ENCODE results near the gene CCDC88A. TPM values are rescaled to one million over a fixed set of nuclear protein-coding genes. Genes with fewer than 3 reads are reported as not detected.
A peak's percentile ranks its signal among the peaks of the same experiment; 100 is the strongest.
"Not testable (repeated sequence)": the region's sequence is repeated elsewhere in the genome, so short reads cannot be mapped to it uniquely, and the experiment has no call there.

Gene CCDC88A
- total RNA-seq, 1 experiment from 2014 or later, result 11.8 TPM

DNA sequence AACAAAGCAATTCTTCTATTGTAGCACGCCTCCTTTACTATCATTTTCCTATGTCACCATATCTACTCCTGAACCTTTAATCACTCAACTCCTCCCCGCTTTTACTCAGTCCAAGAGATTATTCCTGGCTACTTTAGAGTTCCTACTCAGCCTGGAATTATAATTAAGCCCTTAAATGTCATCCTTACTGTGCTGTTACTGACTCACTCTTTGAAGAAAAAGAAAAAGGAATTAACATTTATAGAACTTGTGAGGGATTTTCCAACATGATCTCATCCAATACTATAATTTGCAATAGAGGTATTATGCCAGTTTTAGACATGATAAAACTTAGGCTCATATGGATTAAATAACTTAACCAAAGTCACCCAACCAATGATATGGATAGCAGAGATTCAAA lies 61.7 kb downstream of the CCDC88A start:
- DNase-seq, result no peak
- no peak overlapping the region for H3K4me3 ChIP-seq
- H3K9me3 ChIP-seq, result no peaks in the 10 kb centered on the region
- no peaks in the 10 kb centered on the region for H3K27me3 ChIP-seq
- H3K36me3 ChIP-seq, result peaks cover 10% of the 10 kb centered on the region

GRCh38 chr2:55357164-55357563 lies 62.5 kb downstream of the CCDC88A start:
- peaks cover 6% of the 10 kb centered on the region for H3K36me3 ChIP-seq
- no peaks in the 10 kb centered on the region for H3K9me3 ChIP-seq
- no peaks in the 10 kb centered on the region for H3K27me3 ChIP-seq
- no peak overlapping the region for H3K4me3 ChIP-seq
- no peak for DNase-seq

GRCh38 chr2:55356136-55356535 lies 63.5 kb downstream of the CCDC88A start:
- H3K4me3 ChIP-seq, H3K36me3 ChIP-seq, H3K9me3 ChIP-seq, H3K27me3 ChIP-seq, DNase-seq: not testable (repeated sequence)

- Histone ChIP-seq H3K27me3 (no peaks in the 10 kb centered on the region), H3K4me3 (no peak overlapping the region), H3K36me3 (peaks cover 10% of the 10 kb centered on the region), H3K9me3 (no peaks in the 10 kb centered on the region)
- no peak for DNase-seq
Observed at GRCh38 chr2:55355451-55355850, 64.2 kb downstream of the CCDC88A start.

DNA sequence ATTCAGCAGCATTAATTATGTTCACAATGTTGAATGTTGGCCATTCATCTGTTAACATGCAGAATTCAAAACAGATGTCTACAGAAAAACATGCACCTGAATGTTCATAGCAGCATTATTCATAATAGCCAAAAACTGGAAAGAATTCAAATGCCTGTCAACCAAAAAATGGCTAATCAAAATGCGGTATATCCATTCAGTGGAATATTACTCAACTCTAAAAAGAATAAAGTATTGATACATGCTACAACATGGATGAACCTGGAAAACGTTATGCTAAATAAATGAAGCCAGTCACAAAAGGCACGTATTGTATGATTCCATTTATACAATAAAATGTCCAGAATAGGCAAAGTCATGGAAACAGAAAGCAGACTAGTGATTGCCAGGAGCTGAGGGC lies 68.0 kb downstream of the CCDC88A start:
- no peak overlapping the region for H3K4me3 ChIP-seq
- no peaks in the 10 kb centered on the region for H3K27me3 ChIP-seq
- no peaks in the 10 kb centered on the region for H3K9me3 ChIP-seq
- DNase-seq, result no peak
- H3K36me3 ChIP-seq, result peaks cover 20% of the 10 kb centered on the region

DNA sequence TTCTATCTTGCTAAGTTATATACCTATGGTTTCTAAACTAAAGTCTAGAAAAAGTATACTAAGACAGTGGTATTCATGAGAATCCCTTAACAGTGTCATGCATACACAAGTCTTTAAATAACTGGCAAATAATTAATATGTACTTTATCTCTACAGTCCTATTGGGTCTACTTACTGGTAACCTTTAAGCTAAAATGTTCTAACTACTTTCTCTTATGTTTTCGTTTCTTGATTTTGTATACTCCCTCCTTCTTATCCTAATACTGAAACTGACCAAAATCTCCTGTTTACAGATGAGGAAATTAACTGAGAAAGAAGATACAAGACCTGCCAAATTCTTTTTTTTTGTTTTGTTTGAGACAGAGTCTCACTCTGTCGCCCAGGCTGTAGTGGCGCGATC lies 74.6 kb downstream of the CCDC88A start:
- Histone ChIP-seq H3K4me3 (no peak overlapping the region), H3K27me3 (no peaks in the 10 kb centered on the region), H3K9me3 (no peaks in the 10 kb centered on the region), H3K36me3 (peaks cover 22% of the 10 kb centered on the region)
- DNase-seq, result no peak

DNA sequence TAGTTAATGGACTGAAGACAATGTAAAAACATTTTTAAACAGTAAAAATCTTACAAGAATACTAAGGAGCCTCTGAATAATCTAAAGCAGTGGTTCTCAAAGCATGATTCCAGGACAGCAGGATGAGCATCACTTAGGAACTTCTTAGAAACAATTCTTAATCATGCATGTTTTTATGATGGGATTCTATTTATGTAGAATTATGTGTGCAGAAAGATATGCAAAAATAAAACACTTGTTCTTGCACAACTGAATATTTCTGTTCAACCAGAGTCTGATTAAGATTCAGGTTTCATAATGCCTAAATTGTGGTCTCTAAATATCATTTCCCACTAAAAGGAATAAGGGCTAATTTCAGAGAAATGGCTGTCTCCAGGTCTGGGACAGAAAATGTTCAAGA lies 81.4 kb downstream of the CCDC88A start:
- DNase-seq, result no peak
- H3K27me3 ChIP-seq, result no peaks in the 10 kb centered on the region
- H3K36me3 ChIP-seq, result peaks cover 16% of the 10 kb centered on the region
- H3K4me3 ChIP-seq, result no peak overlapping the region
- H3K9me3 ChIP-seq, result no peaks in the 10 kb centered on the region

DNA sequence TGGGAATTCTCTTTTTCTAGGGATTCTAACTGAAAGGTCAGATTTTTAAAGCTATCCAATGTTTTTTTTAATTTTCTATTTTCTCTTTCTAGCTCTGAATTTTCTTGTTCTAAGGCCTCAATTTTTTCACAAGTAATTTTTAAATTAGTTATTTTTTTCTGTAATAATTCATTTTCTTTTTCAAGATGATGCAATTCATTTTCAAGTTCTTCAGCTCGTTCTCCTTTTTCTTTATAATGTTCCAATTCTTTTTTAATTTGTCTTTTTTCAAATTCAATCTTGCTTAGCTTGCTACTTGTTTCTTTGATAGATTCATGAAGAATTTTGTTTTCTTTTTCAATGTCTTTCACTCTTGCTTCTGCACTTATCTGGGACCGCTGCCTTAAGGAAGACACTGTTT lies 84.9 kb downstream of the CCDC88A start:
- DNase-seq, result no peak
- H3K9me3 ChIP-seq, result no peaks in the 10 kb centered on the region
- H3K36me3 ChIP-seq, result peaks cover 28% of the 10 kb centered on the region
- no peak overlapping the region for H3K4me3 ChIP-seq
- H3K27me3 ChIP-seq, result no peaks in the 10 kb centered on the region

- Histone ChIP-seq H3K27me3 (no peaks in the 10 kb centered on the region), H3K4me3 (no peak overlapping the region), H3K36me3 (peaks cover 60% of the 10 kb centered on the region), H3K9me3 (peaks cover 1% of the 10 kb centered on the region)
- DNase-seq, result no peak
Observed at GRCh38 chr2:55330541-55331297, 88.9 kb downstream of the CCDC88A start.

DNA sequence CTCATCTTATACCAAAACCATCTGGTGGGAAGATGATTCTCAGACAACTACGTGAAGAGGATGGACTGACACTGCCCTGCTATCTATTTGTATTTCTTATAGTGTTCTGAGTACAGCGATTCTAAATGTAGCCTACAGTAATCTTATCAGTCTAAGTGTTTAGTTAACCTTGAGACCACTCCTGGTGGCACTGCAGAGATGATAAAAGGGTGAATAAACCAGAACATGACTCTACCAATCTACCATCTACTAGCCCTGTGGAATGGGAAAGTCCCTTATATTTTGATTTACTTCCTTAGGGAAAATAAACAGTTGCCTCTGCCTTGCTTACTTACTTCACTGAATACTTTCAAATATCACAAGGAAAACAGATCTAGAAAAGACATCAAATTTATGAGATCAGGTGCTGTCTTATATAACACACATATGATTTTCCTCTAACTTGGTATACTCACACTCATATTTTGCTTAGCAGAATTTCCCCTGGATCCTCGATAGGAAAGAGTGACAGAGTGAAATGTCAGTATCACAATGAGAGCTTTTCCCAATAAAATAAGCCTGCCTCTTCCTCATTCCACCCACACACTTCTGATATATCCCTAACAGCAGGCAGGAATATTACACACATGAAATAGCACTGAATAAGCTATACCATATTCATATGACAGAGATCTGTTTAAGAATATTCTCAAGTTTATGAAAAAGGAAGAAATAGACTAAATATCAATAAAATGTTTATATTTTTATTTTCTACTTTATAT lies 92.0 kb downstream of the CCDC88A start:
- Histone ChIP-seq H3K27me3 (no peaks in the 10 kb centered on the region), H3K36me3 (peaks cover 47% of the 10 kb centered on the region), H3K9me3 (peaks cover 5% of the 10 kb centered on the region), H3K4me3 (no peak overlapping the region)
- no peak for DNase-seq

- H3K9me3 ChIP-seq, result no peaks in the 10 kb centered on the region
- H3K4me3 ChIP-seq, result no peak overlapping the region
- no peaks in the 10 kb centered on the region for H3K27me3 ChIP-seq
- no peak for DNase-seq
- peaks cover 20% of the 10 kb centered on the region for H3K36me3 ChIP-seq
Observed at GRCh38 chr2:55314985-55315384, 104.7 kb downstream of the CCDC88A start.

GRCh38 chr2:55311444-55311870 lies 108.2 kb downstream of the CCDC88A start:
- Histone ChIP-seq H3K27me3 (no peaks in the 10 kb centered on the region), H3K9me3 (no peaks in the 10 kb centered on the region), H3K4me3 (no peak overlapping the region), H3K36me3 (peaks cover 20% of the 10 kb centered on the region)
- peak; percentile 11 for DNase-seq

DNA sequence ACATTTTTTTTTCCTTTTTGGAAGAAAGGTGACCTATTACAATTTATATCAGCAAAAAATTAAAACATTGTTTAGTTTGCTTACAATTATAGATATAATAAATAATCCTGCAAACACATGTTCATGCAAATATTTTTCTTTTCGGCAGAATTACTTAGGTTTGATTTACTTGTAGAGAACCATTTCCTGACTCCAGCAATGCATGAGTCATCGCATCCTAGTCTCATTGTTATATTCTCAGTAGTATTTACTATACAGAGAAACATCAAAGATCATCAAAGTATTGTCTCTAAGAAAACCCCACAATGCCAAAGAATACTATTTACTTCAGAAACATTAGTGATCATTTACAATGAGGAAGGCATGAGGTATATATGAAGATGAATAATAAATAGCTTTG lies 110.2 kb downstream of the CCDC88A start:
- Histone ChIP-seq H3K27me3 (no peaks in the 10 kb centered on the region), H3K4me3 (no peak overlapping the region), H3K36me3 (peaks cover 16% of the 10 kb centered on the region), H3K9me3 (no peaks in the 10 kb centered on the region)
- peak; percentile 2 for DNase-seq

- H3K27me3 ChIP-seq, result no peaks in the 10 kb centered on the region
- no peak for DNase-seq
- H3K4me3 ChIP-seq, result no peak overlapping the region
- H3K9me3 ChIP-seq, result no peaks in the 10 kb centered on the region
- peaks cover 15% of the 10 kb centered on the region for H3K36me3 ChIP-seq
Observed at GRCh38 chr2:55302241-55302640, 117.4 kb downstream of the CCDC88A start.

DNA sequence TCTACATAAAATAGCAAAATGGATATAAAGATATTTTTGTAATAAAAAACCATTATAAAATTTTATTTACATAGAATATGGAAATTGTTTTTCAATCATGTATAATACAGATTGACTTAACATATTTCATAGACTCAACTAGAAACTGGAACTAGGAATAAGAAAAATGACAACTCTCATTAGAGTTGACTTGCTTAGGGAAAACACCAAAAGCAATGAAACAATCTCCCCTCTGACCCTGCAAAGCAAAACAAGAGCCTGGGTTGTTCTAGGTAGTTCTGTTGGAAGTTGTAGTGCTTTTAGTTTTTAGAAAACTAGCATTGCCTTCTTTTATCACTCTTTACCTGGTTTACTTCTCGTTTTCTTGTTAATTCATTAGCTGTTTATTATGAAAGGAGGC lies 118.4 kb downstream of the CCDC88A start:
- Histone ChIP-seq H3K4me3 (no peak overlapping the region), H3K36me3 (peaks cover 17% of the 10 kb centered on the region), H3K27me3 (no peaks in the 10 kb centered on the region), H3K9me3 (no peaks in the 10 kb centered on the region)
- DNase-seq, result no peak

- no peak for DNase-seq
- H3K9me3 ChIP-seq, result no peaks in the 10 kb centered on the region
Observed at GRCh38 chr2:55296393-55296792, 123.3 kb downstream of the CCDC88A start.

GRCh38 chr2:55283083-55283482 lies 136.6 kb downstream of the CCDC88A start:
- Histone ChIP-seq H3K9me3 (no peaks in the 10 kb centered on the region), H3K4me3 (peak overlapping the region; percentile 53; the same call in 1 of the 2 replicates), H3K36me3 (peaks cover 2% of the 10 kb centered on the region; the same call in 1 of the 2 replicates), H3K27me3 (no peaks in the 10 kb centered on the region)
- no peak for DNase-seq

More at GRCh38 chr2:55296393-55296792, 123.3 kb downstream of the CCDC88A start:
- H3K27me3 ChIP-seq, result no peaks in the 10 kb centered on the region
- peaks cover 15% of the 10 kb centered on the region for H3K36me3 ChIP-seq
- no peak overlapping the region for H3K4me3 ChIP-seq

Data from MG63 (cell line).